ENCODE measurements around the gene TAF1.
"Not testable (repeated sequence)": the region's sequence is repeated elsewhere in the genome, so short reads cannot be mapped to it uniquely, and the experiment has no call there.

TAF1 gene

GRCh38 chrX:71493111-71493613, 127.0 kb downstream of the TAF1 start:
- DNase-seq (ENCODE audit: low read depth in 1 of 2, low spot score in 1 of 2), result peak in 1 of 2 experiments; percentile 10
- TF ChIP-seq JUND (IDR thresholded peaks at IDR 0.05; ENCODE audit: low read depth), result no peak

GRCh38 chrX:71495979-71496378, 129.8 kb downstream of the TAF1 start:
- DNase-seq (ENCODE audit: low read depth in 1 of 2, low spot score in 1 of 2); in situ Hi-C loops (cut with HindIII; ENCODE audit: low pct_unique_long_range_greater_than_20kb, low sequenced_read_pairs): not testable (repeated sequence)

More at GRCh38 chrX:71493111-71493613, 127.0 kb downstream of the TAF1 start:
- in situ Hi-C loops (cut with HindIII; ENCODE audit: low pct_unique_long_range_greater_than_20kb, low sequenced_read_pairs), result no loop called here

GRCh38 chrX:71496476-71496875, 130.3 kb downstream of the TAF1 start:
- no peak for DNase-seq (ENCODE audit: low read depth in 1 of 2, low spot score in 1 of 2)
- in situ Hi-C loops (cut with HindIII; ENCODE audit: low pct_unique_long_range_greater_than_20kb, low sequenced_read_pairs), result no loop called here
- TF ChIP-seq JUND (IDR thresholded peaks at IDR 0.05; ENCODE audit: low read depth), result no peak

- DNase-seq (ENCODE audit: low read depth in 1 of 2, low spot score in 1 of 2); in situ Hi-C loops (cut with HindIII; ENCODE audit: low pct_unique_long_range_greater_than_20kb, low sequenced_read_pairs): not testable (repeated sequence)
Observed at GRCh38 chrX:71502080-71502479, 135.9 kb downstream of the TAF1 start.

GRCh38 chrX:71504346-71504745, 138.2 kb downstream of the TAF1 start:
- TF ChIP-seq JUND (IDR thresholded peaks at IDR 0.05; ENCODE audit: low read depth), result no peak
- DNase-seq (ENCODE audit: low read depth in 1 of 2, low spot score in 1 of 2), result no peak
- in situ Hi-C loops (cut with HindIII; ENCODE audit: low pct_unique_long_range_greater_than_20kb, low sequenced_read_pairs), result no loop called here

- TF ChIP-seq JUND (IDR thresholded peaks at IDR 0.05; ENCODE audit: low read depth), result no peak
- in situ Hi-C loops (cut with HindIII; ENCODE audit: low pct_unique_long_range_greater_than_20kb, low sequenced_read_pairs), result no loop called here
- DNase-seq (ENCODE audit: low read depth in 1 of 2, low spot score in 1 of 2), result no peak
Observed at GRCh38 chrX:71509289-71509688, 143.1 kb downstream of the TAF1 start.

GRCh38 chrX:71510161-71510560, 144.0 kb downstream of the TAF1 start:
- TF ChIP-seq JUND (IDR thresholded peaks at IDR 0.05; ENCODE audit: low read depth), result no peak
- in situ Hi-C loops (cut with HindIII; ENCODE audit: low pct_unique_long_range_greater_than_20kb, low sequenced_read_pairs), result no loop called here
- no peak for DNase-seq (ENCODE audit: low read depth in 1 of 2, low spot score in 1 of 2)

GRCh38 chrX:71513731-71514130, 147.6 kb downstream of the TAF1 start:
- in situ Hi-C loops (cut with HindIII; ENCODE audit: low pct_unique_long_range_greater_than_20kb, low sequenced_read_pairs); DNase-seq (ENCODE audit: low read depth in 1 of 2, low spot score in 1 of 2): not testable (repeated sequence)

- DNase-seq (ENCODE audit: low read depth in 1 of 2, low spot score in 1 of 2), result no peak
- in situ Hi-C loops (cut with HindIII; ENCODE audit: low pct_unique_long_range_greater_than_20kb, low sequenced_read_pairs), result no loop called here
- no peak for TF ChIP-seq JUND (IDR thresholded peaks at IDR 0.05; ENCODE audit: low read depth)
Observed at GRCh38 chrX:71514367-71515037, 148.3 kb downstream of the TAF1 start.

GRCh38 chrX:71515038-71515396, 148.9 kb downstream of the TAF1 start:
- in situ Hi-C loops (cut with HindIII; ENCODE audit: low pct_unique_long_range_greater_than_20kb, low sequenced_read_pairs), result no loop called here
- DNase-seq (ENCODE audit: low read depth in 1 of 2, low spot score in 1 of 2), result no peak

More at GRCh38 chrX:71515038-71515396, 148.9 kb downstream of the TAF1 start:
- no peak for TF ChIP-seq JUND (IDR thresholded peaks at IDR 0.05; ENCODE audit: low read depth)

Data from T47D (cell line).